GM18517 (cell line): ENCODE results near the gene ZNF677.
"Not testable (repeated sequence)": the region's sequence is repeated elsewhere in the genome, so short reads cannot be mapped to it uniquely, and the experiment has no call there.

Experiments used
- ATAC-seq: cut with Tn5 transposase; IDR thresholded peaks from one replicate; pipeline ENCODE4 v1.9.1; 2021; ENCODE audit warnings: mild to moderate bottlenecking, moderate library complexity; ENCODE audit not compliant: unreplicated experiment

The ZNF677 gene

GRCh38 chr19:53193535-53194222 lies 61.0 kb downstream of the ZNF677 start:
- no peak for ATAC-seq

GRCh38 chr19:53192771-53193534 lies 61.7 kb downstream of the ZNF677 start, which contains the start of gene ZNF665:
TSS of gene ZNF665 (minus strand) at chr19:53193358. CDS start at chr19:53182898, 10,460 bp downstream.
- ATAC-seq, result no peak

GRCh38 chr19:53190253-53190652 lies 64.4 kb downstream of the ZNF677 start:
- no peak for ATAC-seq

GRCh38 chr19:53189691-53190198 lies 64.9 kb downstream of the ZNF677 start:
- not testable (repeated sequence) for ATAC-seq
